B cell (primary cell): Measurements from ENCODE around the gene PALLD. TPM values are rescaled to one million over a fixed set of nuclear protein-coding genes. Genes with fewer than 3 reads are reported as not detected.

ENCODE experiments used
- ATAC-seq: fragments of 200-7000 bp; cut with Tn5 transposase; one replicate; pipeline ENCODE4 v1.10.0; 2021; ENCODE audit warnings: low read depth, mild to moderate bottlenecking, moderate number of reproducible peaks, moderate library complexity
- CTCF ChIA-PET: fragments of 350-600 bp; sonication (Branson Sonifier 250); formaldehyde crosslinking; loops from one replicate; lab custom pipeline; 2021; ENCODE audit warnings: antibody characterized with exemption, inconsistent platforms; lab: Charles Lee
- POLR2A ChIA-PET: fragments of 350-600 bp; sonication (Branson Sonifier 250); formaldehyde crosslinking; loops from one replicate; lab custom pipeline; 2021; ENCODE audit warnings: antibody characterized with exemption; lab: Charles Lee
- DNase-seq: peaks from one replicate; pipeline ENCODE4 v3.0.0; 2013
- H2AFZ ChIP-seq: 2 replicates; pipeline ENCODE4 v1.6.1; 2012; ENCODE audit warnings: mild to moderate bottlenecking, low read depth, low read length; ENCODE audit not compliant: insufficient read depth, poor library complexity, severe bottlenecking
- H3K27ac ChIP-seq, 2 donors: 1 replicate in 1 of 2; 2 replicates in 1 of 2; pipeline ENCODE4 v1.5.1; 2012 to 2013; ENCODE audit warnings: low read length in 2 of 2, mild to moderate bottlenecking in 2 of 2, moderate library complexity in 1 of 2
- H3K27me3 ChIP-seq, 4 experiments: fragments of 200-600 bp in 1 of 4; sonication (generic) in 1 of 4; replicated peaks in 1 of 4; 1 replicate in 2 of 4; 2 replicates in 2 of 4; pipeline versions ENCODE4 v1.6.1 to v1.7.0; 2013 to 2016; ENCODE audit warnings: low read length in 3 of 4, mild to moderate bottlenecking in 2 of 4, mixed read lengths in 1 of 4, moderate library complexity in 1 of 4; ENCODE audit not compliant: insufficient read depth in 4 of 4, control insufficient read depth in 3 of 4; ENCODE audit errors: control extremely low read depth in 1 of 4
- H3K36me3 ChIP-seq, 2 experiments: replicated peaks in 1 of 2; 1 replicate in 1 of 2; 2 replicates in 1 of 2; pipeline versions ENCODE4 v1.6.1 to v1.7.1; 2013; ENCODE audit warnings: low read length in 1 of 2; ENCODE audit not compliant: insufficient read depth in 2 of 2, control insufficient read depth in 1 of 2; ENCODE audit errors: control extremely low read depth in 1 of 2, extremely low read depth in 1 of 2
- H3K4me1 ChIP-seq, 2 donors: fragments of 200-600 bp in 1 of 2; sonication (generic) in 1 of 2; 1 replicate in 1 of 2; 2 replicates in 1 of 2; pipeline versions ENCODE4 v1.5.1 to v1.6.1; 2013 to 2017; ENCODE audit warnings: low read length in 2 of 2; ENCODE audit not compliant: control insufficient read depth in 2 of 2, insufficient read depth in 2 of 2
- H3K4me2 ChIP-seq: replicated peaks from 2 replicates; pipeline ENCODE3; 2012; ENCODE audit warnings: mild to moderate bottlenecking, low read depth, low read length; ENCODE audit not compliant: poor library complexity, severe bottlenecking
- H3K4me3 ChIP-seq, 5 experiments: fragments of 200-600 bp in 1 of 5; sonication (generic) in 1 of 5; 1 replicate in 3 of 5; 2 replicates in 2 of 5; pipeline versions ENCODE4 v1.5.1 to v1.7.0; 2011 to 2016; ENCODE audit warnings: low read length in 4 of 5, mild to moderate bottlenecking in 4 of 5, low read depth in 2 of 5, control low read depth in 1 of 5, moderate library complexity in 1 of 5; ENCODE audit not compliant: insufficient read depth in 1 of 5; ENCODE audit errors: control extremely low read depth in 1 of 5, extremely low read depth in 1 of 5
- H3K79me2 ChIP-seq: fragments of 200-600 bp; sonication (generic); one replicate; pipeline ENCODE4 v1.6.0; 2016; ENCODE audit warnings: low read length; ENCODE audit not compliant: control insufficient read depth, insufficient read depth
- H3K9ac ChIP-seq: fragments of 200-600 bp; sonication (generic); 2 replicates; pipeline ENCODE4 v1.6.1; 2017; ENCODE audit warnings: mild to moderate bottlenecking, low read length, moderate library complexity
- H3K9me3 ChIP-seq, 3 donors: one replicate each; pipeline versions ENCODE4 v1.6.1 to v1.7.1; 2013; ENCODE audit warnings: low read length in 2 of 3; ENCODE audit not compliant: control insufficient read depth in 2 of 3, insufficient read depth in 1 of 3; ENCODE audit errors: control extremely low read depth in 1 of 3
- H4K20me1 ChIP-seq: 2 replicates; pipeline ENCODE4 v1.6.0; 2012; ENCODE audit warnings: mild to moderate bottlenecking, low read length; ENCODE audit not compliant: insufficient read depth, control insufficient read depth, poor library complexity, severe bottlenecking
- H3K27ac Mint-ChIP-seq: one replicate; pipeline ENCODE4 v1.8.0; 2021; ENCODE audit warnings: mixed read lengths
- H3K27me3 Mint-ChIP-seq: one replicate; pipeline ENCODE4 v1.8.0; 2021; ENCODE audit warnings: mixed read lengths
- H3K4me1 Mint-ChIP-seq: one replicate; pipeline ENCODE4 v1.8.0; 2021; ENCODE audit warnings: mixed read lengths
- H3K4me3 Mint-ChIP-seq: one replicate; pipeline ENCODE4 v1.8.0; 2021; ENCODE audit warnings: mixed read lengths
- H3K9me3 Mint-ChIP-seq: one replicate; pipeline ENCODE4 v1.8.0; 2022; ENCODE audit warnings: mixed read lengths; ENCODE audit not compliant: insufficient read depth
- CTCF ChIP-seq: fragments of 200-600 bp; IDR thresholded peaks from one replicate; pipeline ENCODE4 v1.8.0; 2022; ENCODE audit warnings: antibody characterized with exemption, mild to moderate bottlenecking
- EZH2 ChIP-seq: IDR thresholded peaks from 2 replicates; pipeline ENCODE4 v1.6.1; 2012; ENCODE audit warnings: borderline replicate concordance, low read depth, mild to moderate bottlenecking, moderate library complexity, low read length; ENCODE audit not compliant: insufficient read depth, poor library complexity, severe bottlenecking
- WGBS: methylation state at CpG from one replicate; pipeline ENCODE4 v1.1.5; 2013; ENCODE audit warnings: missing lambda C conversion rate; ENCODE audit not compliant: insufficient coverage; 5-methylcytosine and 5-hydroxymethylcytosine counted together
- intact Hi-C: fragments of 100-400 bp; cut with micrococcal nuclease; formaldehyde crosslinking; loops from one replicate; pipeline ENCODE4 v1.10.0; 2022
- polyA plus RNA-seq: library from polyadenylated mRNA; depleted of rRNA; stranded (reverse); fragments of >200 nt; gene quantifications from 2 replicates; pipeline ENCODE4 v1.2.3, GENCODE V29; 2012
- total RNA-seq, 2 donors: library from RNA; stranded (reverse); fragments of 120-200 nt in 1 of 2; gene quantifications; 1 replicate in 1 of 2; 2 replicates in 1 of 2; pipeline versions ENCODE4 v1.2.3 to v1.2.4, GENCODE V29; 2013 to 2022

The PALLD gene
- total and polyA plus RNA-seq, 2 donors (not counting 1 experiment from before 2014, with no cell fraction given) = 0.63 to 0.71 TPM

- no peak for ATAC-seq
- POLR2A ChIA-PET = no interaction called here
Measured at GRCh38 chr4:168849997-168850396, 353.1 kb downstream of the PALLD start.

GRCh38 chr4:168852387-168852786 is 355.5 kb downstream of the PALLD start:
- Histone ChIP-seq H3K9me3 (no peaks in the 10 kb centered on the region), H3K4me3 (no peak overlapping the region), H2AFZ (no peak overlapping the region), H3K36me3 (no peaks in the 10 kb centered on the region), H3K4me2 (no peak overlapping the region), H3K4me1 (no peaks in the 10 kb centered on the region), H3K79me2 (no peaks in the 10 kb centered on the region), H3K27me3 (no peaks in the 10 kb centered on the region), H4K20me1 (no peaks in the 10 kb centered on the region), H3K27ac (no peak overlapping the region), H3K9ac (no peak overlapping the region)
- WGBS = 82% methylated on average over 2 of the region's 3 CpGs
- Mint-ChIP-seq H3K4me1 (peaks cover 8% of the 10 kb centered on the region), H3K9me3 (no peaks in the 10 kb centered on the region), H3K27me3 (peaks cover 4% of the 10 kb centered on the region), H3K4me3 (no peak overlapping the region), H3K27ac (no peak overlapping the region)
- no peak for TF ChIP-seq CTCF
- no peak for TF ChIP-seq EZH2
- no peak for ATAC-seq
- POLR2A ChIA-PET = no interaction called here
- CTCF ChIA-PET = no interaction called here
- intact Hi-C loops = no loop called here
- no peak for DNase-seq

More at GRCh38 chr4:168849997-168850396, 353.1 kb downstream of the PALLD start:
- Histone ChIP-seq H3K9ac (no peak overlapping the region), H3K4me2 (no peak overlapping the region), H3K27ac (no peak overlapping the region), H2AFZ (no peak overlapping the region), H3K36me3 (no peaks in the 10 kb centered on the region), H3K9me3 (no peaks in the 10 kb centered on the region), H3K27me3 (no peaks in the 10 kb centered on the region), H3K4me1 (no peaks in the 10 kb centered on the region), H4K20me1 (no peaks in the 10 kb centered on the region), H3K79me2 (no peaks in the 10 kb centered on the region), H3K4me3 (no peak overlapping the region)
- DNase-seq = no peak
- Mint-ChIP-seq H3K4me3 (no peak overlapping the region), H3K27ac (no peak overlapping the region), H3K4me1 (peaks cover 8% of the 10 kb centered on the region), H3K9me3 (no peaks in the 10 kb centered on the region), H3K27me3 (peaks cover 6% of the 10 kb centered on the region)
- CTCF ChIA-PET = no interaction called here
- TF ChIP-seq EZH2 = no peak
- no peak for TF ChIP-seq CTCF
- intact Hi-C loops = no loop called here
- WGBS = no CpG with 5 or more reads among the region's 3 CpGs
